ENCODE results near the gene MORN3. TPM values are rescaled to one million over a fixed set of nuclear protein-coding genes. Genes with fewer than 3 reads are reported as not detected.

Gene MORN3
- polyA plus RNA-seq, 1 donor from 2014 or later = 3.4 TPM

GRCh38 chr12:121614872-121615467 is 54.5 kb downstream of the MORN3 start:
- Histone ChIP-seq H4K20me1 (ENCODE audit: insufficient read depth) (no peaks in the 10 kb centered on the region), H3F3A (ENCODE audit: insufficient read depth, low read length, poor library complexity, severe bottlenecking) (peaks cover 5% of the 10 kb centered on the region), H3K9ac (ENCODE audit: low read length) (no peak overlapping the region), H3K9me2 (ENCODE audit: insufficient read depth, low read length) (no peaks in the 10 kb centered on the region), H3K27ac (ENCODE audit: low read length) (no peak overlapping the region), H3K36me3 (ENCODE audit: insufficient read depth, low read length) (no peaks in the 10 kb centered on the region), H2AFZ (ENCODE audit: low read depth, low read length) (no peak overlapping the region), H3K27me3 (ENCODE audit: insufficient read depth, low read depth, low read length) (no peaks in the 10 kb centered on the region), H3K4me2 (ENCODE audit: low read length) (no peak overlapping the region), H3K79me2 (replicated peaks; ENCODE audit: insufficient read depth, low read length) (no peaks in the 10 kb centered on the region), H3K9me3 (ENCODE audit: low read length) (no peaks in the 10 kb centered on the region), H3K4me3 (ENCODE audit: low read length) (no peak overlapping the region)
- TF ChIP-seq REST (IDR thresholded peaks at IDR 0.05; ENCODE audit: borderline replicate concordance) (no peak), EP300 (conservative IDR thresholded peaks at IDR 0.05; ENCODE audit: poor library complexity, severe bottlenecking) (no peak), SMC3 (conservative IDR thresholded peaks at IDR 0.05; ENCODE audit: poor library complexity) (no peak), TAF1 (IDR thresholded peaks at IDR 0.05; ENCODE audit: low read depth) (no peak), RAD21 (conservative IDR thresholded peaks at IDR 0.05) (no peak)

- Histone ChIP-seq H3K4me3 (ENCODE audit: low read length) (no peak overlapping the region), H3K9ac (ENCODE audit: low read length) (no peak overlapping the region), H3K27me3 (ENCODE audit: insufficient read depth, low read depth, low read length) (no peaks in the 10 kb centered on the region), H3K9me3 (ENCODE audit: low read length) (no peaks in the 10 kb centered on the region), H3K27ac (ENCODE audit: low read length) (no peak overlapping the region), H3F3A (ENCODE audit: insufficient read depth, low read length, poor library complexity, severe bottlenecking) (peaks cover 5% of the 10 kb centered on the region), H3K79me2 (replicated peaks; ENCODE audit: insufficient read depth, low read length) (no peaks in the 10 kb centered on the region), H4K20me1 (ENCODE audit: insufficient read depth) (no peaks in the 10 kb centered on the region), H3K36me3 (ENCODE audit: insufficient read depth, low read length) (no peaks in the 10 kb centered on the region), H2AFZ (ENCODE audit: low read depth, low read length) (no peak overlapping the region), H3K9me2 (ENCODE audit: insufficient read depth, low read length) (no peaks in the 10 kb centered on the region), H3K4me2 (ENCODE audit: low read length) (no peak overlapping the region)
- TF ChIP-seq CTCF (IDR thresholded peaks at IDR 0.05; ENCODE audit: poor library complexity, severe bottlenecking) = no peak
- no peak for TF ChIP-seq EZH2 (IDR thresholded peaks at IDR 0.05; ENCODE audit: borderline replicate concordance, insufficient read depth, low read length, poor library complexity, severe bottlenecking)
- TF ChIP-seq EP300 (conservative IDR thresholded peaks at IDR 0.05; ENCODE audit: poor library complexity, severe bottlenecking) = no peak
- TF ChIP-seq RAD21 (conservative IDR thresholded peaks at IDR 0.05) = no peak
- TF ChIP-seq REST (IDR thresholded peaks at IDR 0.05; ENCODE audit: borderline replicate concordance) = no peak
- no peak for TF ChIP-seq SMC3 (conservative IDR thresholded peaks at IDR 0.05; ENCODE audit: poor library complexity)
- TF ChIP-seq TAF1 (IDR thresholded peaks at IDR 0.05; ENCODE audit: low read depth) = no peak
- TF ChIP-seq POLR2AphosphoS5 (IDR thresholded peaks at IDR 0.05) = no peak
- TF ChIP-seq MXI1 (conservative IDR thresholded peaks at IDR 0.05; ENCODE audit: poor library complexity, severe bottlenecking) = no peak
Measured at GRCh38 chr12:121613462-121613861, 56.0 kb downstream of the MORN3 start.
